NCI-H2029 treated with DMSO at 0.1 percent for 48 hours (cell line): ENCODE data around the gene ZNF839.

Experiments used
- DNase-seq: peaks from one replicate; lab custom pipeline; 2025; lab: John Stamatoyannopoulos, UW

The ZNF839 gene

GRCh38 chr14:102387086-102387485, 67.5 kb downstream of the ZNF839 start:
- DNase-seq, result no peak

- DNase-seq, result no peak
Measured at GRCh38 chr14:102389246-102389645, 69.7 kb downstream of the ZNF839 start.

- no peak for DNase-seq
Measured at GRCh38 chr14:102390064-102390855, 70.7 kb downstream of the ZNF839 start.
